ENCODE results near the gene RFX8.

DNA sequence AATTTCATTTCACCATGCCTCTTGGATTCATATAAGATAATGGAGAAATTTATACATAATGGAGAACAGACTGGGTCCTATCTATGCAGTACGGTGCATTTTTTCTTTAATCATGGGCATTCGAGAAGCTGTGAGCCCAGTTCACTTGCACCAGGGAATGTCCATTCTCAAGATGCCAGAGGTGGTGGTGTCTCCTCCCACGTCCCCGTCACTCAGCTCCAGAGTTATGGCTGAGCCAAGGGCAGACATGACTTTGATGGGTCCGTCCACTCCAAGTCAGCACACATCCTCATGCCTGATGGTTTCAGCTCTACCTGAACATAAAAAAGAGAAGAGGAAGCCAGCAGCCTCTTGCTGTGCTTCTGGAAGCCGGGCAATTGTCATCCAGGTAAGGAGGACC is 45.5 kb downstream of the RFX8 start:
- TF ChIP-seq EP300 (IDR thresholded peaks at IDR 0.05) (no peak), POLR2AphosphoS5 (IDR thresholded peaks at IDR 0.05) (no peak)
- TF ChIP-seq, protein P1, sequence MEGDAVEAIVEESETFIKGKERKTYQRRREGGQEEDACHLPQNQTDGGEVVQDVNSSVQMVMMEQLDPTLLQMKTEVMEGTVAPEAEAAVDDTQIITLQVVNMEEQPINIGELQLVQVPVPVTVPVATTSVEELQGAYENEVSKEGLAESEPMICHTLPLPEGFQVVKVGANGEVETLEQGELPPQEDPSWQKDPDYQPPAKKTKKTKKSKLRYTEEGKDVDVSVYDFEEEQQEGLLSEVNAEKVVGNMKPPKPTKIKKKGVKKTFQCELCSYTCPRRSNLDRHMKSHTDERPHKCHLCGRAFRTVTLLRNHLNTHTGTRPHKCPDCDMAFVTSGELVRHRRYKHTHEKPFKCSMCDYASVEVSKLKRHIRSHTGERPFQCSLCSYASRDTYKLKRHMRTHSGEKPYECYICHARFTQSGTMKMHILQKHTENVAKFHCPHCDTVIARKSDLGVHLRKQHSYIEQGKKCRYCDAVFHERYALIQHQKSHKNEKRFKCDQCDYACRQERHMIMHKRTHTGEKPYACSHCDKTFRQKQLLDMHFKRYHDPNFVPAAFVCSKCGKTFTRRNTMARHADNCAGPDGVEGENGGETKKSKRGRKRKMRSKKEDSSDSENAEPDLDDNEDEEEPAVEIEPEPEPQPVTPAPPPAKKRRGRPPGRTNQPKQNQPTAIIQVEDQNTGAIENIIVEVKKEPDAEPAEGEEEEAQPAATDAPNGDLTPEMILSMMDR (IDR thresholded peaks at IDR 0.05), result no peak

All from sigmoid colon (tissue), 4 donors.